ENCODE data around the gene MLX. TPM values are rescaled to one million over a fixed set of nuclear protein-coding genes. Genes with fewer than 3 reads are reported as not detected.

MLX gene
- total and polyA plus RNA-seq, 10 of the 15 experiments (the other 5 are each of a cell fraction or from before 2014, with no cell fraction given): 34.4 to 65.0 (median 44.4) TPM

- TF ChIP-seq ZBTB40 (IDR thresholded peaks at IDR 0.05; ENCODE audit: borderline replicate concordance): no peak
- TF ChIP-seq NKRF (conservative IDR thresholded peaks at IDR 0.05): no peak; the same call in 1 of the 2 replicates
- TF ChIP-seq YY1 (IDR thresholded peaks at IDR 0.05; ENCODE audit: low read depth, low read length): peak; percentile 61
- peak; percentile 90 for TF ChIP-seq PBX3 (IDR thresholded peaks at IDR 0.05; ENCODE audit: insufficient replicate concordance, low read depth, low read length)
- no peak for TF ChIP-seq E4F1 (IDR thresholded peaks at IDR 0.05; ENCODE audit: borderline replicate concordance, partially characterized antibody)
- peak; percentile 70; the same call in 1 of the 2 replicates for TF ChIP-seq NFYB (IDR thresholded peaks at IDR 0.05; ENCODE audit: insufficient read depth, low read depth, low read length)
- TF ChIP-seq TBL1XR1 (IDR thresholded peaks at IDR 0.05; ENCODE audit: low read depth, low read length): no peak
- TF ChIP-seq CBFB (IDR thresholded peaks at IDR 0.05; ENCODE audit: low read depth): peak; percentile 33; the same call in 1 of the 2 replicates
- TF ChIP-seq SP1 (IDR thresholded peaks at IDR 0.05; ENCODE audit: low read depth, low read length): peak; percentile 72
- TF ChIP-seq ZNF24 (IDR thresholded peaks at IDR 0.05): no peak
- peak; percentile 69 for TF ChIP-seq NRF1 (conservative IDR thresholded peaks at IDR 0.05; ENCODE audit: low read depth, low read length)
- no peak for TF ChIP-seq MEF2A (IDR thresholded peaks at IDR 0.05; ENCODE audit: insufficient read depth, low read depth, low read length)
- TF ChIP-seq ZZZ3 (IDR thresholded peaks at IDR 0.05; ENCODE audit: control insufficient read depth, insufficient read length, low read depth): no peak
- no peak for TF ChIP-seq RAD21 (IDR thresholded peaks at IDR 0.05; ENCODE audit: insufficient read depth, low read depth, low read length)
- TF ChIP-seq NR2C1 (IDR thresholded peaks at IDR 0.05): no peak
- no peak for TF ChIP-seq EED (IDR thresholded peaks at IDR 0.05; ENCODE audit: low read depth)
Measured at GRCh38 chr17:42609182-42609813, 42.4 kb downstream of the MLX start, which contains the start of the genes RETREG3 and TUBG1 (continued).
